Measurements from ENCODE around the gene APLP1. TPM values are rescaled to one million over a fixed set of nuclear protein-coding genes. Genes with fewer than 3 reads are reported as not detected.

Gene APLP1
- total RNA-seq, 1 experiment from 2014 or later = 36.9 TPM

- Histone ChIP-seq H3K18ac (ENCODE audit: insufficient read length, low read depth, low read length) (no peak overlapping the region), H2BK20ac (ENCODE audit: low read depth, low read length, poor library complexity, severe bottlenecking) (no peak overlapping the region), H3K79me2 (ENCODE audit: insufficient read depth, low read length) (no peaks in the 10 kb centered on the region), H3T11ph (ENCODE audit: low read length) (no peak overlapping the region), H3K56ac (ENCODE audit: insufficient read length, low read depth, low read length) (no peak overlapping the region), H2AK5ac (ENCODE audit: insufficient read length, low read length) (no peak overlapping the region), H3K4me2 (ENCODE audit: insufficient read depth, insufficient read length, low read length) (no peak overlapping the region), H3K4me1 (ENCODE audit: insufficient read depth, low read length) (peaks cover 2% of the 10 kb centered on the region; the same call in 1 of the 2 replicates), H2BK5ac (ENCODE audit: insufficient read length, low read length) (no peak overlapping the region), H2AFZ (ENCODE audit: low read length) (no peak overlapping the region), H3K27ac (ENCODE audit: insufficient read length, low read depth, low read length) (no peak overlapping the region), H4K5ac (ENCODE audit: insufficient read length, low read depth, low read length) (no peak overlapping the region), H4K91ac (ENCODE audit: insufficient read length, low read depth, low read length) (no peak overlapping the region), H3K23ac (ENCODE audit: insufficient read length, low read depth, low read length) (no peak overlapping the region), H3K9me3 (ENCODE audit: control insufficient read depth, low read depth, low read length) (no peaks in the 10 kb centered on the region), H3K27me3 (ENCODE audit: insufficient read depth, low read length) (no peaks in the 10 kb centered on the region), H4K20me1 (ENCODE audit: control insufficient read depth, insufficient read depth, insufficient read length) (no peaks in the 10 kb centered on the region), H3K9ac (ENCODE audit: extremely low read depth, insufficient read length, low read length) (no peak overlapping the region), H3K23me2 (ENCODE audit: insufficient read length, low read depth, low read length, poor library complexity, severe bottlenecking) (no peaks in the 10 kb centered on the region), H2BK15ac (ENCODE audit: low read depth, low read length) (no peak overlapping the region), H2BK120ac (ENCODE audit: low read depth, low read length, poor library complexity, severe bottlenecking) (no peak overlapping the region), H2BK12ac (ENCODE audit: insufficient read length, low read depth, low read length) (no peak overlapping the region), H4K8ac (replicated peaks; ENCODE audit: insufficient read length, low read depth, low read length) (no peak overlapping the region), H3K4ac (ENCODE audit: low read depth, low read length) (no peak overlapping the region), H3K14ac (ENCODE audit: insufficient read depth, low read length) (no peak overlapping the region), H3K79me1 (ENCODE audit: insufficient read depth, low read depth, low read length, poor library complexity, severe bottlenecking) (no peaks in the 10 kb centered on the region)
- Mint-ChIP-seq H3K9me3 (no peaks in the 10 kb centered on the region; a peak in 2 of 5 replicates), H3K4me1 (peaks cover 6 to 17% of the 10 kb centered on the region in 2 experiments), H3K27me3 (ENCODE audit: low read depth) (peaks cover 11% of the 10 kb centered on the region), H3K4me3 (peak overlapping the region; percentile 27 to 58; a peak in 4 of 5 replicates), H3K36me3 (ENCODE audit: insufficient read depth in 1 of 3, low read depth in 3 of 3) (peaks cover 3 to 6% (median 3%) of the 10 kb centered on the region in 3 experiments; a peak in 5 of 7 replicates), H3K27ac (peak overlapping the region in 1 of 3 experiments; percentile 59; a peak in 2 of 7 replicates)
- DNase-seq = peak; percentile 94
- no CpG with 5 or more reads among the region's 28 CpGs for WGBS (ENCODE audit: extremely low coverage, insufficient read length, low lambda C conversion rate)
- TF ChIP-seq, protein P1, sequence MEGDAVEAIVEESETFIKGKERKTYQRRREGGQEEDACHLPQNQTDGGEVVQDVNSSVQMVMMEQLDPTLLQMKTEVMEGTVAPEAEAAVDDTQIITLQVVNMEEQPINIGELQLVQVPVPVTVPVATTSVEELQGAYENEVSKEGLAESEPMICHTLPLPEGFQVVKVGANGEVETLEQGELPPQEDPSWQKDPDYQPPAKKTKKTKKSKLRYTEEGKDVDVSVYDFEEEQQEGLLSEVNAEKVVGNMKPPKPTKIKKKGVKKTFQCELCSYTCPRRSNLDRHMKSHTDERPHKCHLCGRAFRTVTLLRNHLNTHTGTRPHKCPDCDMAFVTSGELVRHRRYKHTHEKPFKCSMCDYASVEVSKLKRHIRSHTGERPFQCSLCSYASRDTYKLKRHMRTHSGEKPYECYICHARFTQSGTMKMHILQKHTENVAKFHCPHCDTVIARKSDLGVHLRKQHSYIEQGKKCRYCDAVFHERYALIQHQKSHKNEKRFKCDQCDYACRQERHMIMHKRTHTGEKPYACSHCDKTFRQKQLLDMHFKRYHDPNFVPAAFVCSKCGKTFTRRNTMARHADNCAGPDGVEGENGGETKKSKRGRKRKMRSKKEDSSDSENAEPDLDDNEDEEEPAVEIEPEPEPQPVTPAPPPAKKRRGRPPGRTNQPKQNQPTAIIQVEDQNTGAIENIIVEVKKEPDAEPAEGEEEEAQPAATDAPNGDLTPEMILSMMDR (conservative IDR thresholded peaks at IDR 0.05) = no peak
Measured at GRCh38 chr19:35879770-35880317, 11.5 kb downstream of the APLP1 start.
